Uterine smooth muscle cell (primary cell): ENCODE data around the gene PIR. TPM values are rescaled to one million over a fixed set of nuclear protein-coding genes. Genes with fewer than 3 reads are reported as not detected.

Experiments
- total RNA-seq: library from RNA; depleted of rRNA; stranded (reverse); fragments of >200 nt; gene quantifications from 2 replicates; pipeline ENCODE4 v1.2.3, GENCODE V29; 2014

Gene PIR
- total RNA-seq = 11.1 and 15.5 TPM in 2 replicates

GRCh38 chrX:15493118-15493962 lies at the start of gene PIR:
Gene PIR, minus strand, starts transcription at chrX:15493333. Its CDS starts 2,076 bp downstream, at chrX:15491257.

GRCh38 chrX:15500497-15500966 lies 7.4 kb upstream of the PIR start, which contains the start of gene BMX:
Gene BMX, plus strand, starts transcription at chrX:15500807. Its CDS starts 7,547 bp downstream, at chrX:15508354.

GRCh38 chrX:15384304-15384703 lies 108.8 kb downstream of the PIR start, which contains the start of gene VEGFD:
Gene VEGFD, minus strand, starts transcription at chrX:15384413. Its CDS starts 467 bp downstream, at chrX:15383946.

GRCh38 chrX:15335135-15336022 lies 157.8 kb downstream of the PIR start, which contains the start of gene PIGA:
Gene PIGA, minus strand, starts transcription at chrX:15335523. Its CDS starts 3,593 bp downstream, at chrX:15331930.

Other genes with a start within 250 kb of the PIR start
- 0.25 and 0.33 TPM in 2 replicates for gene ASB9, start 223.2 kb downstream of the PIR start, total RNA-seq
- gene ASB11, start 177.7 kb downstream of the PIR start, total RNA-seq = not detected in 2 replicates
- 11.0 TPM in 2 replicates for gene PIGA, start 157.8 kb downstream of the PIR start, total RNA-seq
- gene VEGFD, start 108.9 kb downstream of the PIR start, total RNA-seq = 0.25 TPM in 1 of 2 replicates, not detected in the other
- gene BMX, start 7.5 kb upstream of the PIR start, total RNA-seq = 0.11 and 0.25 TPM in 2 replicates
- gene ACE2, start 107.6 kb upstream of the PIR start, total RNA-seq = not detected in 2 replicates
- gene CLTRN, start 171.5 kb upstream of the PIR start, total RNA-seq = 0.12 TPM in 1 of 2 replicates, not detected in the other
- gene CA5B, start 244.9 kb upstream of the PIR start, total RNA-seq = 9.7 and 9.8 TPM in 2 replicates